Endothelial cell of umbilical vein (primary cell): ENCODE measurements around the gene LENG8. TPM values are rescaled to one million over a fixed set of nuclear protein-coding genes. Genes with fewer than 3 reads are reported as not detected.
A peak's percentile ranks its signal among the peaks of the same experiment; 100 is the strongest.

ENCODE experiments used
- BruUV-seq: library from RNA; stranded (reverse); fragments of 400-500 nt; replicated peaks from 2 replicates; lab custom pipeline; 2021; lab: Mats Ljungman, UMichigan
- CTCF ChIA-PET: fragments of 300-600, 350-600 bp; sonication (Branson Sonifier 250); formaldehyde crosslinking; loops from one replicate; lab custom pipeline; 2021; ENCODE audit warnings: antibody characterized with exemption, inconsistent platforms; lab: Charles Lee
- POLR2A ChIA-PET: fragments of 300-600, 350-600 bp; sonication (Branson Sonifier 250); formaldehyde crosslinking; loops from one replicate; lab custom pipeline; 2021; ENCODE audit warnings: antibody characterized with exemption, inconsistent platforms; lab: Charles Lee
- DNase-seq: peaks from one replicate; pipeline ENCODE4 v3.0.0-alpha.2; 2011; ENCODE audit warnings: low read depth, low spot score
- FAIRE-seq: peaks from 2 replicates; lab custom pipeline; 2011; peaks lifted over from hg19 to GRCh38; lab: Jason Lieb, UNC
- H2AFZ ChIP-seq: 2 replicates; pipeline ENCODE4 v1.6.0; 2012; ENCODE audit warnings: low read depth, low read length, control low read depth, inconsistent platforms
- H3K27ac ChIP-seq: 2 replicates; pipeline ENCODE4 v1.5.1; 2011; ENCODE audit warnings: low read depth, mild to moderate bottlenecking, control low read depth, low read length, moderate library complexity; ENCODE audit not compliant: insufficient read depth
- H3K27me3 ChIP-seq, 2 experiments: 2 replicates each; pipeline versions ENCODE4 v1.6.0 to v1.6.1; 2011; ENCODE audit warnings: low read length in 2 of 2, mixed read lengths in 1 of 2; ENCODE audit not compliant: control insufficient read depth in 2 of 2, insufficient read depth in 2 of 2
- H3K36me3 ChIP-seq, 2 experiments: 2 replicates in 1 of 2; 3 replicates in 1 of 2; pipeline ENCODE4 v1.5.1; 2011; ENCODE audit warnings: low read length in 2 of 2, mild to moderate bottlenecking in 1 of 2, moderate library complexity in 1 of 2; ENCODE audit not compliant: control insufficient read depth in 2 of 2, insufficient read depth in 2 of 2; ENCODE audit errors: extremely low read depth in 1 of 2
- H3K4me1 ChIP-seq: 3 replicates; pipeline ENCODE4 v1.5.1; 2011; ENCODE audit warnings: mild to moderate bottlenecking, low read length; ENCODE audit not compliant: control insufficient read depth, insufficient read depth; ENCODE audit errors: extremely low read depth
- H3K4me2 ChIP-seq: 2 replicates; pipeline ENCODE4 v1.6.1; 2011; ENCODE audit warnings: low read length, control low read depth, mixed read lengths; ENCODE audit not compliant: insufficient read depth
- H3K4me3 ChIP-seq, 3 experiments: fragments of 200-600 bp in 1 of 3; sonication (generic), shearing (Covaris generic) in 1 of 3; replicated peaks in 1 of 3; 2 replicates each; pipeline ENCODE4 v1.5.1; 2011 to 2016; ENCODE audit warnings: control low read depth in 3 of 3, low read length in 3 of 3, mild to moderate bottlenecking in 2 of 3, inconsistent platforms in 1 of 3, low read depth in 1 of 3, moderate library complexity in 1 of 3; ENCODE audit not compliant: insufficient read depth in 1 of 3
- H3K79me2 ChIP-seq: 2 replicates; pipeline ENCODE4 v1.6.0; 2012; ENCODE audit warnings: low read length, inconsistent platforms; ENCODE audit not compliant: control insufficient read depth, insufficient read depth
- H3K9ac ChIP-seq: replicated peaks from 2 replicates; pipeline ENCODE3; 2011; ENCODE audit warnings: low read length, control low read depth; ENCODE audit not compliant: insufficient read depth; ENCODE audit errors: extremely low read depth
- H3K9me1 ChIP-seq: replicated peaks from 3 replicates; pipeline ENCODE4 v1.6.0; 2011; ENCODE audit warnings: mild to moderate bottlenecking, low read length; ENCODE audit not compliant: control insufficient read depth, insufficient read depth; ENCODE audit errors: extremely low read depth
- H3K9me3 ChIP-seq: replicated peaks from 2 replicates; pipeline ENCODE4 v1.5.1; 2012; ENCODE audit warnings: low read length, inconsistent platforms; ENCODE audit not compliant: control insufficient read depth, insufficient read depth
- H4K20me1 ChIP-seq: replicated peaks from 2 replicates; pipeline ENCODE3; 2011; ENCODE audit warnings: mild to moderate bottlenecking, low read length; ENCODE audit not compliant: control insufficient read depth, insufficient read depth; ENCODE audit errors: extremely low read depth
- CTCF ChIP-seq, 2 donors: IDR thresholded peaks; 1 replicate in 1 of 2; 2 replicates in 1 of 2; pipeline ENCODE4 v1.5.1; 2011; ENCODE audit warnings: low read length in 2 of 2, mild to moderate bottlenecking in 2 of 2, moderate library complexity in 2 of 2, control low read depth in 1 of 2, inconsistent platforms in 1 of 2, low read depth in 1 of 2; ENCODE audit not compliant: insufficient read depth in 1 of 2; ENCODE audit errors: extremely low read depth in 1 of 2
- EZH2 ChIP-seq: IDR thresholded peaks from 2 replicates; pipeline ENCODE4 v1.6.1; 2012; ENCODE audit warnings: borderline replicate concordance, low read depth, mild to moderate bottlenecking, moderate library complexity, low read length, inconsistent platforms; ENCODE audit not compliant: severe bottlenecking
- FOS ChIP-seq: IDR thresholded peaks from 2 replicates; pipeline ENCODE4 v1.6.1; 2011; ENCODE audit warnings: mild to moderate bottlenecking, low read length, moderate library complexity, borderline replicate concordance; ENCODE audit not compliant: insufficient read depth
- GATA2 ChIP-seq: IDR thresholded peaks from 2 replicates; pipeline ENCODE4 v1.7.0; 2011; ENCODE audit warnings: low read depth, mild to moderate bottlenecking, moderate library complexity, mixed read lengths, low read length; ENCODE audit not compliant: insufficient read length, insufficient read depth
- JUN ChIP-seq: IDR thresholded peaks from 2 replicates; pipeline ENCODE4 v1.6.1; 2011; ENCODE audit warnings: borderline replicate concordance, low read depth; ENCODE audit not compliant: insufficient read length, insufficient read depth
- MAX ChIP-seq: IDR thresholded peaks from 2 replicates; pipeline ENCODE4 v1.6.1; 2011; ENCODE audit not compliant: insufficient read depth, insufficient read length
- MYC ChIP-seq: IDR thresholded peaks from one replicate; pipeline ENCODE4 v1.6.1; 2011; ENCODE audit warnings: mild to moderate bottlenecking, low read depth, low read length
- POLR2A ChIP-seq: IDR thresholded peaks from 2 replicates; pipeline ENCODE4 v1.6.1; 2012; ENCODE audit warnings: low read depth, mild to moderate bottlenecking, control low read depth, low read length
- POLR2AphosphoS5 ChIP-seq: IDR thresholded peaks from 2 replicates; pipeline ENCODE4 v1.6.1; 2012; ENCODE audit warnings: low read depth, mild to moderate bottlenecking, control low read depth, low read length, moderate library complexity; ENCODE audit not compliant: insufficient read depth
- dilution Hi-C: fragments of 300-500 bp; cut with MboI; formaldehyde crosslinking; loops from one replicate; pipeline ENCODE4 v1.15.0; 2019; ENCODE audit warnings: low sequenced_read_pairs; ENCODE audit not compliant: extremely low pct_ligation_motif_present
- intact Hi-C: fragments of 100-400 bp; cut with micrococcal nuclease; formaldehyde crosslinking; loops from one replicate; pipeline ENCODE4 v1.10.0; 2022
- polyA plus RNA-seq, 4 experiments: library from polyadenylated mRNA; depleted of rRNA in 3 of 4; stranded (reverse) in 3 of 4; unstranded in 1 of 4; fragments of >200 nt; gene quantifications; 2 replicates each; pipeline versions ENCODE4 v1.2.1 to v1.2.3, GENCODE V29; 2011 to 2012; ENCODE audit warnings: missing spikeins in 1 of 4
- total RNA-seq: library from RNA; stranded (reverse); gene quantifications from 2 replicates; pipeline ENCODE4 v1.2.3, GENCODE V29; 2021

The LENG8 gene
- total and polyA plus RNA-seq, 2 donors (not counting 3 experiments of a cell fraction or from before 2014, with no cell fraction given) = 130 to 218 TPM

- peak; percentile 73 for FAIRE-seq
- Histone ChIP-seq H4K20me1 (no peaks in the 10 kb centered on the region), H3K4me2 (peak overlapping the region; percentile 50), H3K79me2 (peaks cover 1% of the 10 kb centered on the region), H2AFZ (peak overlapping the region; percentile 78), H3K4me3 (peak overlapping the region; percentile 32 to 59 (median 58)), H3K9me1 (no peaks in the 10 kb centered on the region), H3K36me3 (no peaks in the 10 kb centered on the region), H3K4me1 (peaks cover 35% of the 10 kb centered on the region), H3K27me3 (no peaks in the 10 kb centered on the region), H3K9ac (peak overlapping the region; percentile 71), H3K27ac (peak overlapping the region; percentile 88), H3K9me3 (no peaks in the 10 kb centered on the region)
- CTCF ChIA-PET = interaction anchor here (1.0 kb wide), 1 partner anchor 22 kb away, joined by 4 read pairs; the partner anchor contains the start of gene LENG8
- POLR2A ChIA-PET = no interaction called here
- dilution Hi-C loops (no loop called here), intact Hi-C loops (loop anchor here (1.0 to 2.0 kb wide), 2 partner anchors 8 to 280 kb away; partner anchors contain the start of genes LENG9 and TSEN34)
- peak; percentile 67 for DNase-seq
- TF ChIP-seq JUN = peak; percentile 10
- TF ChIP-seq MAX = no peak
- peak; percentile 23 for TF ChIP-seq POLR2AphosphoS5
- TF ChIP-seq CTCF (IDR thresholded peaks at IDR 0.05; ENCODE audit: extremely low read depth in 1 of 2, insufficient read depth in 1 of 2, low read depth in 1 of 2, low read length in 2 of 2) = no peak
- no peak for TF ChIP-seq GATA2
- no peak for TF ChIP-seq MYC
- TF ChIP-seq EZH2 = no peak
- no peak for TF ChIP-seq POLR2A
- TF ChIP-seq FOS = no peak
- BruUV-seq = TSS peak; percentile 82
These were observed 22.2 kb downstream of the LENG8 start for GRCh38 chr19:54470991-54471782.
